CD4-positive, alpha-beta T cell (primary cell): ENCODE measurements around the gene MAP4. TPM values are rescaled to one million over a fixed set of nuclear protein-coding genes. Genes with fewer than 3 reads are reported as not detected.

Experiments
- ATAC-seq: fragments of 200-7000 bp; cut with Tn5 transposase; one replicate; pipeline ENCODE4 v1.10.0; 2022; ENCODE audit warnings: mild to moderate bottlenecking; ENCODE audit not compliant: poor library complexity
- CTCF ChIA-PET: fragments of 350-600 bp; sonication (Branson Sonifier 250); formaldehyde crosslinking; loops from one replicate; lab custom pipeline; 2021; ENCODE audit warnings: antibody characterized with exemption, inconsistent platforms; lab: Charles Lee
- POLR2A ChIA-PET: fragments of 350-600 bp; sonication (Branson Sonifier 250); formaldehyde crosslinking; loops from one replicate; lab custom pipeline; 2021; ENCODE audit warnings: antibody characterized with exemption, inconsistent platforms; lab: Charles Lee
- DNase-seq, 14 experiments: peaks; one replicate each; pipeline ENCODE4 v3.0.0-alpha.2; 2013 to 2020; ENCODE audit warnings: mixed read lengths in 2 of 14
- H3K27ac ChIP-seq, 2 donors: one replicate each; pipeline versions ENCODE4 v1.5.1 to v1.7.0; 2013; ENCODE audit warnings: low read length in 2 of 2, low read depth in 1 of 2, mild to moderate bottlenecking in 1 of 2
- H3K27me3 ChIP-seq, 2 experiments: 1 replicate in 1 of 2; 2 replicates in 1 of 2; pipeline versions ENCODE4 v1.6.1 to v1.7.0; 2013; ENCODE audit warnings: low read length in 2 of 2, control low read depth in 1 of 2, mild to moderate bottlenecking in 1 of 2, moderate library complexity in 1 of 2; ENCODE audit not compliant: insufficient read depth in 2 of 2, control insufficient read depth in 1 of 2
- H3K36me3 ChIP-seq: one replicate; pipeline ENCODE4 v1.6.1; 2013; ENCODE audit warnings: low read length, control low read depth; ENCODE audit not compliant: insufficient read depth
- H3K4me1 ChIP-seq: one replicate; pipeline ENCODE4 v1.6.1; 2013; ENCODE audit warnings: low read length, control low read depth; ENCODE audit not compliant: insufficient read depth
- H3K4me3 ChIP-seq: one replicate; pipeline ENCODE4 v1.5.1; 2013; ENCODE audit warnings: mild to moderate bottlenecking, low read length, moderate library complexity
- H3K9me3 ChIP-seq, 2 experiments: 1 replicate in 1 of 2; 2 replicates in 1 of 2; pipeline versions ENCODE4 v1.6.1 to v1.7.0; 2013; ENCODE audit warnings: low read length in 2 of 2, mild to moderate bottlenecking in 2 of 2, control low read depth in 1 of 2, moderate library complexity in 1 of 2; ENCODE audit not compliant: control insufficient read depth in 1 of 2, insufficient read depth in 1 of 2
- H3K27ac Mint-ChIP-seq: one replicate; pipeline ENCODE4 v1.8.0; 2020; ENCODE audit warnings: mixed read lengths
- H3K27me3 Mint-ChIP-seq: one replicate; pipeline ENCODE4 v1.8.0; 2021; ENCODE audit warnings: mixed read lengths
- H3K36me3 Mint-ChIP-seq: one replicate; pipeline ENCODE4 v1.8.0; 2021; ENCODE audit warnings: low read depth, mixed read lengths
- H3K4me1 Mint-ChIP-seq: one replicate; pipeline ENCODE4 v1.8.0; 2021; ENCODE audit warnings: low read depth, mixed read lengths
- H3K4me3 Mint-ChIP-seq: one replicate; pipeline ENCODE4 v1.8.0; 2020; ENCODE audit warnings: mild to moderate bottlenecking, mixed read lengths
- H3K9me3 Mint-ChIP-seq: one replicate; pipeline ENCODE4 v1.8.0; 2020; ENCODE audit warnings: mixed read lengths
- intact Hi-C, 2 experiments: fragments of 100-400 bp; cut with DNase I in 1 of 2; cut with micrococcal nuclease in 1 of 2; formaldehyde crosslinking; loops; one replicate each; pipeline versions ENCODE4 v1.15.1 to v1.9.0; 2023 to 2025; cut with DNase I, micrococcal nuclease
- total RNA-seq, 174 experiments: library from RNA in 2 of 174; stranded (reverse) in 2 of 174; gene quantifications; one replicate each; pipeline ENCODE4 v1.2.3 and lab custom pipeline; 2021 to 2026
- TF ChIP-seq, protein P1 (sequence below): fragments of 200-600 bp; IDR thresholded peaks from one replicate; pipeline ENCODE4 v1.8.0; 2022; ENCODE audit warnings: antibody characterized with exemption, mild to moderate bottlenecking

MAP4 gene
- total RNA-seq, 2 experiments from 2014 or later: 42.2 to 42.6 TPM

DNA sequence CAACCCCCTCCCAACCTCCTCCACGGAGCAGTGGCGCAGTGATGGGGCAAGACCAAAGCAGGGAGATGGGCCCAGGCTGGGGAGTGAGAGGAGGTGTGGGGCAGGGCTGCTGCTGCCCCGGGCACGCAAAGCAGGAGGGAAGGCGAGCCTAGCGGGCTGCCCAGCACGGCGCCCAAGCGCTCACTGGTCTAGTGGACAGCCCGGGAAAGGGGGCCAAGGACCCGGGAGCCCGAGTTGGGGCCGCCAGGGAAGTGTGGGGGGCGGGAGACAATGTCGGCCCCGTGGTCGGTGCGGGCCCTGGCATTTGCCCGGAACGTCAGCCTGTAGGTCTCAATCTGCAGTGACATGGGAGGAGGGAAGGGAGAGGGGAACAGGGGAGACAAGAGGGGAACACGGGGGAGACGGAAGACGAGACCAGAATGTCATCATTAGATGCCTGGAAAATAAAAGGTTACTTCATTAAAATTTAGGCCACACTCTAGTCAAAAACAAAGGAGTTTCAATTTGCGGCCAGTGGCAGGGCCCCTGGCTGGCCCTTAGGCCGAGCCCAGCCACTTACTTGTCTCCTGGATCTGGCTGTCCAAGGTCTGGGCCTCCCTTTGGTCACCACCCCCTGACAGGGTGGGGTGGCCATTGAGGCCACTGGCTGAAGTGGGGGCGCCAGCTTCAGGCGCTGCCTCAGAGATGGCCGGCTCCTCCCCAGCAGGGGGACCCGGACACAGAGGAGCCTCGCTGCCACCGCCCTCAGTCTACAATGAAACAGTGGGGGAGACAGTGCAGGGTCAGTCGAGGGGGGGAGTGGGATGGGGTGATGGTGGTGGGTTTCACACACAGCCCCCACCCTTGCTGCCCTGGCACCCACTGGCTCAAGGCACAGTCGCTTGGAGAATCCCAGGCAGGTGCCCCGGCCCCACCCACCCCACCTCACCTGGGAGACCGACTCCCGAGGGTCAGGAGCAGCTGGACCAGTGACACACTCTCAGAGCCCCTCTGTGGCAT, 163.3 kb downstream of the MAP4 start:
- no peaks in the 10 kb centered on the region for H3K4me1 Mint-ChIP-seq
- POLR2A ChIA-PET: interaction anchor here (0.5 kb wide), 1 partner anchor 499 kb away, joined by 3 read pairs; no protein-coding TSS in a partner anchor
- intact Hi-C loops: no loop called here
- no peak for ATAC-seq
- CTCF ChIA-PET: no interaction called here
- H3K36me3 Mint-ChIP-seq: peaks cover 44% of the 10 kb centered on the region
- Histone ChIP-seq H3K4me1 (no peaks in the 10 kb centered on the region), H3K36me3 (peaks cover 72% of the 10 kb centered on the region), H3K4me3 (no peak overlapping the region), H3K27ac (no peak overlapping the region), H3K9me3 (no peaks in the 10 kb centered on the region), H3K27me3 (no peaks in the 10 kb centered on the region)
- no peak overlapping the region for H3K4me3 Mint-ChIP-seq
- DNase-seq: no peak
- no peaks in the 10 kb centered on the region for H3K27me3 Mint-ChIP-seq
- H3K27ac Mint-ChIP-seq: no peak overlapping the region
- TF ChIP-seq, protein P1, sequence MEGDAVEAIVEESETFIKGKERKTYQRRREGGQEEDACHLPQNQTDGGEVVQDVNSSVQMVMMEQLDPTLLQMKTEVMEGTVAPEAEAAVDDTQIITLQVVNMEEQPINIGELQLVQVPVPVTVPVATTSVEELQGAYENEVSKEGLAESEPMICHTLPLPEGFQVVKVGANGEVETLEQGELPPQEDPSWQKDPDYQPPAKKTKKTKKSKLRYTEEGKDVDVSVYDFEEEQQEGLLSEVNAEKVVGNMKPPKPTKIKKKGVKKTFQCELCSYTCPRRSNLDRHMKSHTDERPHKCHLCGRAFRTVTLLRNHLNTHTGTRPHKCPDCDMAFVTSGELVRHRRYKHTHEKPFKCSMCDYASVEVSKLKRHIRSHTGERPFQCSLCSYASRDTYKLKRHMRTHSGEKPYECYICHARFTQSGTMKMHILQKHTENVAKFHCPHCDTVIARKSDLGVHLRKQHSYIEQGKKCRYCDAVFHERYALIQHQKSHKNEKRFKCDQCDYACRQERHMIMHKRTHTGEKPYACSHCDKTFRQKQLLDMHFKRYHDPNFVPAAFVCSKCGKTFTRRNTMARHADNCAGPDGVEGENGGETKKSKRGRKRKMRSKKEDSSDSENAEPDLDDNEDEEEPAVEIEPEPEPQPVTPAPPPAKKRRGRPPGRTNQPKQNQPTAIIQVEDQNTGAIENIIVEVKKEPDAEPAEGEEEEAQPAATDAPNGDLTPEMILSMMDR: no peak
- no peaks in the 10 kb centered on the region for H3K9me3 Mint-ChIP-seq

DNA sequence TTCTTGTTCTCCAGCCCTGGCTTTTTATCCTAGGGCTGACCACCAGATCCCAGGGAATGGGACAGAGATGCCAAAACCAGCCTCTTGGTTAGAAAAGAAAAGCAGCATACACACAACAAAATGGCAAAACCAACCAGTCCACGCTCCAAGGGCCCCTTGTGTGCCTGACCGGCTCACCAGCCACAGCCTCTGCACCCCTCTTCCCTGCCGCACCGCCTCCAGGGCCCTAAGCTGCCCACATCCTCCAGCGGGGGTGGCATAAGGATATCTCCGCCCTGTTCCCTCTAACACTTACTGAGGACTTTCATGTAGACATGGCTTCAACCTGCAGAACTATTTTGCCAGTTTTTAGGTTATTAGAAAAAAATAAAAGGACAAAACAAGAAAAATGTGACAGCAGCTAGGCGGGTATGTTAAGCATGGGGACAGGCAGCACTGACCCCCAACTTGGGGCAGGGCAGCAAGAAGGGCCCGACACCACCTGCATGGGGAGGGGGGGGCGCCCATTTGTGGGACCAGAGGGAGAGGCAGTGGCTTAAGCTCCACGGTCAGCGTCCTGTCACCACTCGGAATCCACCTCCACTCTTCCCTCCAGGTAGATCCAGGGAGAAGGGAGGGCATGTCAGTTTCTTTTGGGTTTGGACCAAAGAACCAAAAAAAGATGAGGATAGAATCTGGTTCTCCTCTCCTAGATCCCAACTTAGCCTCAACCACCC, 164.2 kb downstream of the MAP4 start:
- intact Hi-C loops: no loop called here
- TF ChIP-seq, protein P1: no peak
- no peaks in the 10 kb centered on the region for H3K4me1 ChIP-seq
- no peaks in the 10 kb centered on the region for H3K27me3 Mint-ChIP-seq
- no peak overlapping the region for H3K27ac ChIP-seq
- H3K9me3 Mint-ChIP-seq: no peaks in the 10 kb centered on the region
- no peak overlapping the region for H3K4me3 ChIP-seq
- peak overlapping the region; percentile 39 for H3K27ac Mint-ChIP-seq
- POLR2A ChIA-PET: no interaction called here
- no peaks in the 10 kb centered on the region for H3K27me3 ChIP-seq
- no peaks in the 10 kb centered on the region for H3K9me3 ChIP-seq
- no peaks in the 10 kb centered on the region for H3K4me1 Mint-ChIP-seq
- CTCF ChIA-PET: no interaction called here
- ATAC-seq (no peak), DNase-seq (no peak)
- no peak overlapping the region for H3K4me3 Mint-ChIP-seq
- H3K36me3 Mint-ChIP-seq: peaks cover 52% of the 10 kb centered on the region
- peaks cover 76% of the 10 kb centered on the region for H3K36me3 ChIP-seq

GRCh38 chr3:47850564-47851410, 165.4 kb downstream of the MAP4 start:
- H3K4me1 Mint-ChIP-seq: no peaks in the 10 kb centered on the region
- POLR2A ChIA-PET: no interaction called here
- Histone ChIP-seq H3K9me3 (no peaks in the 10 kb centered on the region), H3K36me3 (peaks cover 83% of the 10 kb centered on the region), H3K27me3 (no peaks in the 10 kb centered on the region), H3K27ac (no peak overlapping the region), H3K4me1 (no peaks in the 10 kb centered on the region), H3K4me3 (no peak overlapping the region)
- TF ChIP-seq, protein P1: no peak
- H3K9me3 Mint-ChIP-seq: no peaks in the 10 kb centered on the region
- H3K27me3 Mint-ChIP-seq: no peaks in the 10 kb centered on the region
- H3K27ac Mint-ChIP-seq: peak overlapping the region; percentile 39
- intact Hi-C loops: no loop called here
- H3K4me3 Mint-ChIP-seq: no peak overlapping the region
- ATAC-seq (no peak), DNase-seq (no peak)
- CTCF ChIA-PET: no interaction called here
- peaks cover 59% of the 10 kb centered on the region for H3K36me3 Mint-ChIP-seq
